Skeletal muscle tissue (tissue), 4 donors: ENCODE data around the gene RCOR1. TPM values are rescaled to one million over a fixed set of nuclear protein-coding genes. Genes with fewer than 3 reads are reported as not detected.

Experiments used
- H3K27ac ChIP-seq: one replicate; pipeline ENCODE4 v1.7.0; 2013; ENCODE audit warnings: mild to moderate bottlenecking, low read depth, low read length, inconsistent platforms
- H3K27me3 ChIP-seq, 3 donors: one replicate each; pipeline ENCODE4 v1.7.0; 2013; ENCODE audit warnings: low read length in 3 of 3; ENCODE audit not compliant: control insufficient read depth in 3 of 3, insufficient read depth in 3 of 3
- H3K36me3 ChIP-seq, 3 donors: one replicate each; pipeline ENCODE4 v1.7.0; 2013; ENCODE audit warnings: low read length in 3 of 3; ENCODE audit not compliant: control insufficient read depth in 3 of 3, insufficient read depth in 3 of 3
- H3K4me1 ChIP-seq, 3 donors: one replicate each; pipeline ENCODE4 v1.7.0; 2013; ENCODE audit warnings: low read length in 3 of 3, mild to moderate bottlenecking in 3 of 3; ENCODE audit not compliant: control insufficient read depth in 3 of 3, insufficient read depth in 3 of 3
- H3K4me3 ChIP-seq, 3 donors: one replicate each; pipeline ENCODE4 v1.7.0; 2013; ENCODE audit warnings: low read length in 3 of 3
- H3K9ac ChIP-seq, 3 donors: one replicate each; pipeline ENCODE4 v1.7.0; 2013; ENCODE audit warnings: low read length in 3 of 3, mild to moderate bottlenecking in 3 of 3, moderate library complexity in 2 of 3, low read depth in 1 of 3
- H3K9me3 ChIP-seq, 3 donors: one replicate each; pipeline ENCODE4 v1.7.0; 2013; ENCODE audit warnings: low read length in 3 of 3; ENCODE audit not compliant: control insufficient read depth in 3 of 3
- total RNA-seq: library from RNA; depleted of rRNA; stranded (reverse); fragments of >200 nt; gene quantifications from one replicate; pipeline ENCODE4 v1.2.3, GENCODE V29; 2014
- donor health status: Osteomylitis.

The RCOR1 gene
- total RNA-seq, 1 donor from 2014 or later = 10.4 TPM

GRCh38 chr14:102581193-102581592 is 11.3 kb upstream of the RCOR1 start:
- no peak overlapping the region for H3K4me3 ChIP-seq
- H3K36me3 ChIP-seq = no peaks in the 10 kb centered on the region
- H3K27me3 ChIP-seq = peaks cover 0 to 25% (median 7%) of the 10 kb centered on the region in 3 donors

GRCh38 chr14:102583726-102584125 is 8.7 kb upstream of the RCOR1 start:
- Histone ChIP-seq H3K27me3 (peaks cover 0 to 25% (median 7%) of the 10 kb centered on the region in 3 donors), H3K27ac (no peak overlapping the region)

More at GRCh38 chr14:102581193-102581592, 11.3 kb upstream of the RCOR1 start:
- Histone ChIP-seq H3K4me1 (peaks cover 0 to 2% (median 0%) of the 10 kb centered on the region in 3 donors), H3K9ac (no peak overlapping the region), H3K9me3 (no peaks in the 10 kb centered on the region), H3K27ac (no peak overlapping the region)

GRCh38 chr14:102584871-102585869 is 7.3 kb upstream of the RCOR1 start:
- Histone ChIP-seq H3K27me3 (peaks cover 0 to 24% (median 7%) of the 10 kb centered on the region in 3 donors), H3K4me3 (no peak overlapping the region), H3K27ac (no peak overlapping the region), H3K4me1 (peaks cover 0 to 2% (median 0%) of the 10 kb centered on the region in 3 donors), H3K9me3 (no peaks in the 10 kb centered on the region), H3K9ac (no peak overlapping the region), H3K36me3 (no peaks in the 10 kb centered on the region)

More at GRCh38 chr14:102583726-102584125, 8.7 kb upstream of the RCOR1 start:
- no peak overlapping the region for H3K4me3 ChIP-seq
- H3K36me3 ChIP-seq = no peaks in the 10 kb centered on the region
- H3K9me3 ChIP-seq = no peaks in the 10 kb centered on the region
- H3K4me1 ChIP-seq = peaks cover 0 to 2% (median 0%) of the 10 kb centered on the region in 3 donors
- H3K9ac ChIP-seq = no peak overlapping the region

- Histone ChIP-seq H3K4me1 (peaks cover 6 to 7% (median 7%) of the 10 kb centered on the region in 3 donors), H3K27ac (no peak overlapping the region), H3K9me3 (no peaks in the 10 kb centered on the region), H3K9ac (no peak overlapping the region), H3K36me3 (no peaks in the 10 kb centered on the region), H3K27me3 (peaks cover 0 to 20% (median 7%) of the 10 kb centered on the region in 3 donors), H3K4me3 (no peak overlapping the region)
Observed at GRCh38 chr14:102586420-102587104, 5.9 kb upstream of the RCOR1 start.

- Histone ChIP-seq H3K9me3 (no peaks in the 10 kb centered on the region), H3K4me1 (peaks cover 7 to 11% (median 9%) of the 10 kb centered on the region in 3 donors), H3K27ac (no peak overlapping the region), H3K9ac (no peak overlapping the region), H3K4me3 (no peak overlapping the region), H3K36me3 (no peaks in the 10 kb centered on the region), H3K27me3 (peaks cover 0 to 11% (median 4%) of the 10 kb centered on the region in 3 donors)
Observed at GRCh38 chr14:102588821-102589220, 3.6 kb upstream of the RCOR1 start.

- no peaks in the 10 kb centered on the region for H3K9me3 ChIP-seq
- H3K27me3 ChIP-seq = peaks cover 0 to 7% (median 4%) of the 10 kb centered on the region in 3 donors
- no peaks in the 10 kb centered on the region for H3K36me3 ChIP-seq
- H3K27ac ChIP-seq = no peak overlapping the region
- peaks cover 13 to 16% (median 15%) of the 10 kb centered on the region in 3 donors for H3K4me1 ChIP-seq
- no peak overlapping the region for H3K9ac ChIP-seq
- no peak overlapping the region for H3K4me3 ChIP-seq
Observed at GRCh38 chr14:102589761-102590290, 2.6 kb upstream of the RCOR1 start.

GRCh38 chr14:102590667-102591099 is 1.8 kb upstream of the RCOR1 start:
- peak overlapping the region; percentile 40 to 88 (median 84) for H3K9ac ChIP-seq
- H3K27ac ChIP-seq = peak overlapping the region; percentile 93
- peak overlapping the region in 2 of 3 donors; percentile 36 to 66 for H3K4me3 ChIP-seq

GRCh38 chr14:102591372-102591943 is 991 bp upstream of the RCOR1 start:
- Histone ChIP-seq H3K4me3 (peak overlapping the region; percentile 66 to 78 (median 73)), H3K27me3 (no peaks in the 10 kb centered on the region), H3K9me3 (no peaks in the 10 kb centered on the region), H3K27ac (peak overlapping the region; percentile 93), H3K4me1 (peaks cover 13 to 16% (median 15%) of the 10 kb centered on the region in 3 donors), H3K36me3 (no peaks in the 10 kb centered on the region), H3K9ac (peak overlapping the region; percentile 80 to 88 (median 84))

More at GRCh38 chr14:102590667-102591099, 1.8 kb upstream of the RCOR1 start:
- no peaks in the 10 kb centered on the region for H3K9me3 ChIP-seq
- H3K36me3 ChIP-seq = no peaks in the 10 kb centered on the region
- peaks cover 0 to under 1% (median 0%) of the 10 kb centered on the region in 3 donors for H3K27me3 ChIP-seq
- peaks cover 13 to 16% (median 15%) of the 10 kb centered on the region in 3 donors for H3K4me1 ChIP-seq

- H3K4me3 ChIP-seq = peak overlapping the region in 2 of 3 donors; percentile 77 to 83
- H3K36me3 ChIP-seq = peaks cover 0 to 1% (median 0%) of the 10 kb centered on the region in 3 donors
- peak overlapping the region; percentile 69 for H3K27ac ChIP-seq
- H3K4me1 ChIP-seq = peaks cover 13 to 16% (median 15%) of the 10 kb centered on the region in 3 donors
- no peaks in the 10 kb centered on the region for H3K27me3 ChIP-seq
- no peaks in the 10 kb centered on the region for H3K9me3 ChIP-seq
- peak overlapping the region in 2 of 3 donors; percentile 77 to 86 for H3K9ac ChIP-seq
Observed at GRCh38 chr14:102592763-102593060, 263 bp downstream of the RCOR1 start.
